HEK293 (cell line): ENCODE data around the gene EFNA2.

Experiments
- TCF7L2 ChIP-seq: IDR thresholded peaks from 2 replicates; pipeline ENCODE4 v1.6.1; 2011; ENCODE audit warnings: low read depth, mild to moderate bottlenecking, inconsistent platforms, low read length, moderate library complexity, borderline replicate concordance
- TSHZ1 ChIP-seq: fragments of 450-650 bp; formaldehyde crosslinking; IDR thresholded peaks from 2 replicates; pipeline ENCODE4 v1.5.1; 2016; ENCODE audit warnings: missing biosample characterization, missing genetic modification characterization, borderline replicate concordance
- YY2 ChIP-seq: fragments of 450-650 bp; formaldehyde crosslinking; IDR thresholded peaks from 2 replicates; pipeline ENCODE4 v1.5.1; 2016; ENCODE audit warnings: missing biosample characterization, missing genetic modification characterization
- ZBTB17 ChIP-seq: fragments of 450-650 bp; formaldehyde crosslinking; IDR thresholded peaks from 2 replicates; pipeline ENCODE4 v1.5.1; 2016; ENCODE audit warnings: missing biosample characterization, missing genetic modification characterization
- ZBTB6 ChIP-seq: fragments of 450-650 bp; formaldehyde crosslinking; IDR thresholded peaks from 2 replicates; pipeline ENCODE4 v1.5.1; 2017; ENCODE audit warnings: missing biosample characterization, missing genetic modification characterization
- ZEB2 ChIP-seq: fragments of 450-650 bp; formaldehyde crosslinking; IDR thresholded peaks from 2 replicates; pipeline ENCODE4 v1.5.1; 2016; ENCODE audit warnings: missing biosample characterization, missing genetic modification characterization
- ZNF157 ChIP-seq: fragments of 450-650 bp; formaldehyde crosslinking; IDR thresholded peaks from 2 replicates; pipeline ENCODE4 v1.5.1; 2016; ENCODE audit warnings: missing biosample characterization, missing genetic modification characterization
- ZNF175 ChIP-seq: fragments of 450-650 bp; formaldehyde crosslinking; IDR thresholded peaks from 2 replicates; pipeline ENCODE4 v1.5.1; 2016; ENCODE audit warnings: missing biosample characterization, missing genetic modification characterization
- ZNF266 ChIP-seq: fragments of 450-650 bp; formaldehyde crosslinking; IDR thresholded peaks from 2 replicates; pipeline ENCODE4 v1.5.1; 2016; ENCODE audit warnings: missing biosample characterization, missing genetic modification characterization, low read depth
- ZNF274 ChIP-seq, 2 experiments: fragments of 200-500 bp in 1 of 2; fragments of 450-650 bp in 1 of 2; sonication (Bioruptor generic) in 1 of 2; formaldehyde crosslinking in 1 of 2; IDR thresholded peaks; 2 replicates each; pipeline versions ENCODE4 v1.5.1 to v1.6.1; 2014 to 2016; ENCODE audit warnings: borderline replicate concordance in 1 of 2, inconsistent platforms in 1 of 2, low read length in 1 of 2, missing biosample characterization in 1 of 2, missing genetic modification characterization in 1 of 2
- ZNF501 ChIP-seq: fragments of 450-650 bp; formaldehyde crosslinking; IDR thresholded peaks from 2 replicates; pipeline ENCODE4 v1.5.1; 2016; ENCODE audit warnings: missing biosample characterization, missing genetic modification characterization
- ZNF521 ChIP-seq: fragments of 450-650 bp; formaldehyde crosslinking; IDR thresholded peaks from 2 replicates; pipeline ENCODE4 v1.5.1; 2017; ENCODE audit warnings: missing biosample characterization, mild to moderate bottlenecking, missing genetic modification characterization
- ZNF529 ChIP-seq: fragments of 450-650 bp; formaldehyde crosslinking; IDR thresholded peaks from 2 replicates; pipeline ENCODE4 v1.5.1; 2017; ENCODE audit warnings: missing genetic modification characterization, missing biosample characterization; ENCODE audit not compliant: insufficient replicate concordance
- ZNF555 ChIP-seq: fragments of 450-650 bp; formaldehyde crosslinking; conservative IDR thresholded peaks from 2 replicates; pipeline ENCODE4 v1.5.1; 2017; ENCODE audit warnings: missing biosample characterization, mild to moderate bottlenecking, missing genetic modification characterization, inconsistent platforms
- ZNF623 ChIP-seq: fragments of 450-650 bp; formaldehyde crosslinking; IDR thresholded peaks from 2 replicates; pipeline ENCODE4 v1.5.1; 2016; ENCODE audit warnings: missing biosample characterization, missing genetic modification characterization
- ZNF654 ChIP-seq: fragments of 450-650 bp; formaldehyde crosslinking; IDR thresholded peaks from 2 replicates; pipeline ENCODE4 v1.5.1; 2016; ENCODE audit warnings: low read depth, missing biosample characterization, missing genetic modification characterization
- ZNF785 ChIP-seq: fragments of 450-650 bp; formaldehyde crosslinking; IDR thresholded peaks from 2 replicates; pipeline ENCODE4 v1.5.1; 2016; ENCODE audit warnings: missing biosample characterization, missing genetic modification characterization
- ZNF843 ChIP-seq: fragments of 450-650 bp; formaldehyde crosslinking; IDR thresholded peaks from 2 replicates; pipeline ENCODE4 v1.5.1; 2016; ENCODE audit warnings: missing biosample characterization, missing genetic modification characterization
- ZXDB ChIP-seq: fragments of 450-650 bp; formaldehyde crosslinking; IDR thresholded peaks from 2 replicates; pipeline ENCODE4 v1.5.1; 2016; ENCODE audit warnings: missing biosample characterization, missing genetic modification characterization
- TF ChIP-seq, protein P1 (sequence below): fragments of 450-650 bp; formaldehyde crosslinking; IDR thresholded peaks from 2 replicates; pipeline ENCODE4 v1.5.1; 2016; ENCODE audit warnings: missing biosample characterization, missing genetic modification characterization
- TF ChIP-seq, protein P2 (sequence below): fragments of 450-650 bp; formaldehyde crosslinking; optimal IDR thresholded peaks from 2 replicates; pipeline ENCODE3; 2016; ENCODE audit warnings: missing biosample characterization, mild to moderate bottlenecking, missing genetic modification characterization
- TF ChIP-seq, protein P3 (sequence below): fragments of 450-650 bp; formaldehyde crosslinking; IDR thresholded peaks from 2 replicates; pipeline ENCODE4; 2016; ENCODE audit warnings: missing biosample characterization, missing genetic modification characterization
- TF ChIP-seq, protein P4 (sequence below): fragments of 450-650 bp; formaldehyde crosslinking; IDR thresholded peaks from 2 replicates; pipeline ENCODE4 v1.5.1; 2016; ENCODE audit warnings: missing biosample characterization, missing genetic modification characterization

EFNA2 gene

GRCh38 chr19:1239796-1240737, 45.6 kb upstream of the EFNA2 start (continued):
- TF ChIP-seq ZBTB6, result no peak
- no peak for TF ChIP-seq ZNF501
- TF ChIP-seq, protein P1, sequence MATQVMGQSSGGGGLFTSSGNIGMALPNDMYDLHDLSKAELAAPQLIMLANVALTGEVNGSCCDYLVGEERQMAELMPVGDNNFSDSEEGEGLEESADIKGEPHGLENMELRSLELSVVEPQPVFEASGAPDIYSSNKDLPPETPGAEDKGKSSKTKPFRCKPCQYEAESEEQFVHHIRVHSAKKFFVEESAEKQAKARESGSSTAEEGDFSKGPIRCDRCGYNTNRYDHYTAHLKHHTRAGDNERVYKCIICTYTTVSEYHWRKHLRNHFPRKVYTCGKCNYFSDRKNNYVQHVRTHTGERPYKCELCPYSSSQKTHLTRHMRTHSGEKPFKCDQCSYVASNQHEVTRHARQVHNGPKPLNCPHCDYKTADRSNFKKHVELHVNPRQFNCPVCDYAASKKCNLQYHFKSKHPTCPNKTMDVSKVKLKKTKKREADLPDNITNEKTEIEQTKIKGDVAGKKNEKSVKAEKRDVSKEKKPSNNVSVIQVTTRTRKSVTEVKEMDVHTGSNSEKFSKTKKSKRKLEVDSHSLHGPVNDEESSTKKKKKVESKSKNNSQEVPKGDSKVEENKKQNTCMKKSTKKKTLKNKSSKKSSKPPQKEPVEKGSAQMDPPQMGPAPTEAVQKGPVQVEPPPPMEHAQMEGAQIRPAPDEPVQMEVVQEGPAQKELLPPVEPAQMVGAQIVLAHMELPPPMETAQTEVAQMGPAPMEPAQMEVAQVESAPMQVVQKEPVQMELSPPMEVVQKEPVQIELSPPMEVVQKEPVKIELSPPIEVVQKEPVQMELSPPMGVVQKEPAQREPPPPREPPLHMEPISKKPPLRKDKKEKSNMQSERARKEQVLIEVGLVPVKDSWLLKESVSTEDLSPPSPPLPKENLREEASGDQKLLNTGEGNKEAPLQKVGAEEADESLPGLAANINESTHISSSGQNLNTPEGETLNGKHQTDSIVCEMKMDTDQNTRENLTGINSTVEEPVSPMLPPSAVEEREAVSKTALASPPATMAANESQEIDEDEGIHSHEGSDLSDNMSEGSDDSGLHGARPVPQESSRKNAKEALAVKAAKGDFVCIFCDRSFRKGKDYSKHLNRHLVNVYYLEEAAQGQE (tag by site-specific recombination), result peak; percentile 20; the same call in 1 of the 2 replicates
- TF ChIP-seq TSHZ1 (tag by site-specific recombination), result no peak; the same call in 1 of the 2 replicates
- TF ChIP-seq TCF7L2, result no peak
- no peak; the same call in none of the 2 replicates for TF ChIP-seq ZNF654
- TF ChIP-seq ZNF529 (tag by site-specific recombination), result no peak
- TF ChIP-seq ZNF157 (tag by site-specific recombination), result no peak
- no peak for TF ChIP-seq YY2 (tag by site-specific recombination)
- TF ChIP-seq ZNF175 (tag by site-specific recombination), result no peak
- TF ChIP-seq ZNF521 (tag by site-specific recombination), result no peak
- no peak for TF ChIP-seq ZNF266 (tag by site-specific recombination)
- TF ChIP-seq, protein P2, sequence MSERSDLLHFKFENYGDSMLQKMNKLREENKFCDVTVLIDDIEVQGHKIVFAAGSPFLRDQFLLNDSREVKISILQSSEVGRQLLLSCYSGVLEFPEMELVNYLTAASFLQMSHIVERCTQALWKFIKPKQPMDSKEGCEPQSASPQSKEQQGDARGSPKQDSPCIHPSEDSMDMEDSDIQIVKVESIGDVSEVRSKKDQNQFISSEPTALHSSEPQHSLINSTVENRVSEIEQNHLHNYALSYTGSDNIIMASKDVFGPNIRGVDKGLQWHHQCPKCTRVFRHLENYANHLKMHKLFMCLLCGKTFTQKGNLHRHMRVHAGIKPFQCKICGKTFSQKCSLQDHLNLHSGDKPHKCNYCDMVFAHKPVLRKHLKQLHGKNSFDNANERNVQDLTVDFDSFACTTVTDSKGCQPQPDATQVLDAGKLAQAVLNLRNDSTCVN, result peak; percentile 61
- TF ChIP-seq ZNF785 (tag by site-specific recombination), result no peak
- TF ChIP-seq ZNF843 (tag by site-specific recombination), result no peak
- TF ChIP-seq ZNF623 (tag by site-specific recombination), result no peak
- TF ChIP-seq, protein P3, sequence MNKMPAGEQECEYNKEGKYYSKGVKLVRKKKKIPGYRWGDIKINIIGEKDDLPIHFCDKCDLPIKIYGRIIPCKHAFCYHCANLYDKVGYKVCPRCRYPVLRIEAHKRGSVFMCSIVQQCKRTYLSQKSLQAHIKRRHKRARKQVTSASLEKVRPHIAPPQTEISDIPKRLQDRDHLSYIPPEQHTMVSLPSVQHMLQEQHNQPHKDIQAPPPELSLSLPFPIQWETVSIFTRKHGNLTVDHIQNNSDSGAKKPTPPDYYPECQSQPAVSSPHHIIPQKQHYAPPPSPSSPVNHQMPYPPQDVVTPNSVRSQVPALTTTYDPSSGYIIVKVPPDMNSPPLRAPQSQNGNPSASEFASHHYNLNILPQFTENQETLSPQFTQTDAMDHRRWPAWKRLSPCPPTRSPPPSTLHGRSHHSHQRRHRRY (tag by site-specific recombination), result no peak
- TF ChIP-seq, protein P4, sequence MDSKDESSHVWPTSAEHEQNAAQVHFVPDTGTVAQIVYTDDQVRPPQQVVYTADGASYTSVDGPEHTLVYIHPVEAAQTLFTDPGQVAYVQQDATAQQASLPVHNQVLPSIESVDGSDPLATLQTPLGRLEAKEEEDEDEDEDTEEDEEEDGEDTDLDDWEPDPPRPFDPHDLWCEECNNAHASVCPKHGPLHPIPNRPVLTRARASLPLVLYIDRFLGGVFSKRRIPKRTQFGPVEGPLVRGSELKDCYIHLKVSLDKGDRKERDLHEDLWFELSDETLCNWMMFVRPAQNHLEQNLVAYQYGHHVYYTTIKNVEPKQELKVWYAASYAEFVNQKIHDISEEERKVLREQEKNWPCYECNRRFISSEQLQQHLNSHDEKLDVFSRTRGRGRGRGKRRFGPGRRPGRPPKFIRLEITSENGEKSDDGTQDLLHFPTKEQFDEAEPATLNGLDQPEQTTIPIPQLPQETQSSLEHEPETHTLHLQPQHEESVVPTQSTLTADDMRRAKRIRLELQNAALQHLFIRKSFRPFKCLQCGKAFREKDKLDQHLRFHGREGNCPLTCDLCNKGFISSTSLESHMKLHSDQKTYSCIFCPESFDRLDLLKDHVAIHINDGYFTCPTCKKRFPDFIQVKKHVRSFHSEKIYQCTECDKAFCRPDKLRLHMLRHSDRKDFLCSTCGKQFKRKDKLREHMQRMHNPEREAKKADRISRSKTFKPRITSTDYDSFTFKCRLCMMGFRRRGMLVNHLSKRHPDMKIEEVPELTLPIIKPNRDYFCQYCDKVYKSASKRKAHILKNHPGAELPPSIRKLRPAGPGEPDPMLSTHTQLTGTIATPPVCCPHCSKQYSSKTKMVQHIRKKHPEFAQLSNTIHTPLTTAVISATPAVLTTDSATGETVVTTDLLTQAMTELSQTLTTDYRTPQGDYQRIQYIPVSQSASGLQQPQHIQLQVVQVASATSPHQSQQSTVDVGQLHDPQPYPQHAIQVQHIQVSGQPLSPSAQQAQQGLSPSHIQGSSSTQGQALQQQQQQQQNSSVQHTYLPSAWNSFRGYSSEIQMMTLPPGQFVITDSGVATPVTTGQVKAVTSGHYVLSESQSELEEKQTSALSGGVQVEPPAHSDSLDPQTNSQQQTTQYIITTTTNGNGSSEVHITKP (tag by site-specific recombination), result 0 out of 2 replicates have a peak, but pooled peaks have one; percentile 22
- TF ChIP-seq ZEB2, result peak; percentile 81
- no peak; the same call in 1 of the 2 replicates for TF ChIP-seq ZBTB17 (tag by site-specific recombination)
- peak; percentile 51; the same call in 1 of the 2 replicates for TF ChIP-seq ZXDB
- TF ChIP-seq ZNF274 (IDR thresholded peaks at IDR 0.05; ENCODE audit: low read length), result no peak
- no peak for TF ChIP-seq ZNF274 (tag by site-specific recombination; IDR thresholded peaks at IDR 0.05; ENCODE audit: borderline replicate concordance)
- no peak for TF ChIP-seq ZNF555 (tag by site-specific recombination)
